ENCODE data around the gene SLC43A3.
"Not testable (repeated sequence)": the region's sequence is repeated elsewhere in the genome, so short reads cannot be mapped to it uniquely, and the experiment has no call there.

SLC43A3 gene

DNA sequence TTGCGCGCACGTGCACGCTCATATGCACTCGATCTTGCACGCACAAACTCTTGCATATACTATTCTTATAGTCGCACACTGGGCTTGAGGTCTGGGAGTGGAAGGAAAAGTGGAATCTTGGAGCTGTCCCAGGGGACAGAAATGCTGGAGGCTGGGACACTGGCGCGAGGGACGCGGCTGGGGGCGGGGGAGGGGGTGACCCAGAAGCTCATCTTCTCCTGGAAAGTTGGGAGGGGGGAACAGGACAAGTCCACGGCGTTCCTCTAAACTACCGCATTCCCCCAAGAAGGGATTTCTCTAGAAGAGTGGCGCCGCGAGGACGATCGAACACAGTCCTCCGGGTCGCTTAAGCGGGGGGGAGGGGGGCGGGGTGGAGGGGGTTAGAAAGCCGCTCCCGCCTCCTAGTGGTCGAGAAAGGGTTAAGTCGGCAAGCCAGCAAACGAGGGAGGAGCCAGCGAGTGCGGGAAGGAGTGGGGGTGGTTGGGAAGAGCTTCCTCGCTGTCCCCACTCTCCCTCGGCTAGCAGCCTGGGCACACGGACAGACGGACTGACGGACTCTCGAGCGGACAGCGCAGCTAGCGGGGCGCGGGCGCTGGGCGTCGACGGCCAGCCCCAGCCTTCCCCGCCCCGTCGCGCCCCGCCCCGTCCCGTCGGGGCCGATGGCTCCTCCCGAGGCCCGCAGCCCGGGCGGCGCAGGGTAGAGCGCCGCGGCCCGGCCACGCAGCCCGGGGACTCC, 33.3 kb upstream of the SLC43A3 start, which contains the start of gene RTN4RL2:
RTN4RL2 (plus strand) TSS at position 507 of the 736 bp plus-strand sequence. CDS start 338 bp downstream, outside the sequence.
- no peak for DNase-seq (ENCODE audit: extremely low read depth in 1 of 2, low read depth in 1 of 2)

DNA sequence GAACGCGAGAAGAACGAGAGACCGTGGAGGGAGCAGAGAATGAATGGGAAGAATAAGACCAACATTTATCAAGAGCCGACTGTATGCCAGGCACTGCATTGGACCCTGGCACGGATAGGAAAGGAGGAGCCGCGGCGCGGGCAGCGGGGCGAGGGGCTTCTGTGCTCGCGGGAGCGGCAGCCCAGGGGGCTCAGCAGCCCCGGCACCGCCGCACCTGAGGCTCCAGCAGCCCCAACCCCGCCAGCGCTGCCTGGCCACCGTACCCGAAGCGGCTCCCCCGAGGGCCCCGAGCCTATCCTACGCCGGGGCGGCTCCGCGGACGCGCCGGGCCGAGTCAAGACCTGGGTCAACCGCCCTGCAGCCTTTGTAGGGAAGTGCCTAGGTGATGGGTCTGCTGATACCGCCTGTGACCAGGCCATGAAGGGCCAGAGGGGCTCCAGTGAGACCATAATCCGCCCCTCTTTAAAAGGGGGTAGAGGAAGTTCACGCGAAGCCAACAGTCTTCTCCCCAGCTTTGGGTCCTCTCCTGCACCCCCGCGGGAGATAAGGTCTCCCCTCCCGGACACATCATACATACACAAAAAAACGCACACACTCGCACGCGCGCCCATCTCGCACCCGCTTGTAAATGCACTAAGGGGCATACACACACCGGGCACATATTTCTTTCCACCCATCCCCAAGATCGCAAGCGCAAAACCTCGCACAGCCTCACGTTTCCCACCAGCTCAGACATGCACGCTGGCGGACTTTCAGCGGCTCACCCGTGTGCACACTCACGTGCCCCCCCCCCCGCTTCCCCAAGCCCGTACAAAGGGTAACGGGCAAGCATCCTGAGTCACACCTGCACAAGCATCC, 32.5 kb upstream of the SLC43A3 start:
- DNase-seq (ENCODE audit: extremely low read depth in 1 of 2, low read depth in 1 of 2): no peak

DNA sequence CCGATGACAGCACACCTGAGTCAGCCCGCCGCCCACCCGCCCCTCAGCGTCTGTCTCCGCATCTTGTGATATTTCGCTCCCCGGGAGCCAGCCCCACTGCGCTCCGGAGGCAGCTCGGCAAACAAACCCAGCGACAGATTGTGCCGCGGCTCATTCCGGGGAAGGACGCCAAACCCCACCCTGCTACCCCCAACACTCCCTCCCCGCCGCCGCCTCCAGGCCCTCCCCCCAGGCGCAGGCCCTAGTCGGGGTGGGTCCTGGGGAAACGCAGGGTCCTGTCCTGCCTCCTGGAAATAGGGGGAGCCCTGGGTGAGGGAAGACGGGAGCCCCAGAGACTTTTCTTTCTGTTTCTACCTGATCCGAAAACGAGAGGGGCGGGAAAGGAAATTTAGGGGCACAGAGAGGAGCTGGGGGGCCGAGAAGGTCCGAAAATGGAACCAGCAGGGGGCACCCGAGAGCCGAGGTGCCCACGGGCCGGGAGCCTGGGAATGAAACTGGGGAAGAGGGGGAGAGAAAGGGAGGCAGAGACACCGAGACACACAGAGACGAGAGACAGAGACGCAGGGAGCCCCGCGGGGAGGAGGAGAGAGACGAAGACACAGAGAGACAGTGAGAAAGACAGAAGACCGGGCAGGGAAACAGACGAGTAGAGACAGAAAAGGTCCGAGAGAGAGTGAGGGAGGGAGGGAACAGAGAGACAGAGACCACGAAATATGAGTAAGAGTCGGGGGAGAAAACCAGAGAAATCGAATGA, 31.7 kb upstream of the SLC43A3 start:
- no peak for DNase-seq (ENCODE audit: extremely low read depth in 1 of 2, low read depth in 1 of 2)

DNA sequence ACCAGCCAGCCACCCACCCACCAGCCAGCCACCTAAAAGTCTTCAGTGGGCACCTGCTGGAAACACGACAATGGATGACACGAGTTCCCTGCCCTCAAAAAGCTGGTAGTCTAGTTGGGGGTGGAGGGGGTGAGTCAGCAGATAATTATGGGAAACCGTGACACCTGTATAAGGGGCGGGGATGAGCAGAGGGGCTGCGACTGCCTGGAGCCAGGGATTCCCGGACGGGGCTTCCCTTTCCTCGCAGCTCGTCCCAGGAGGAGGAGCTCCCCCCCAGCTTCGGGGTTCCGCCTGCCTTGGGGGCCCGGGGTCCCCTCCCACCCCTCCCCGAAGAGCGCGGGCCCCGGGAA, 31.1 kb upstream of the SLC43A3 start:
- DNase-seq (ENCODE audit: extremely low read depth in 1 of 2, low read depth in 1 of 2): no peak

DNA sequence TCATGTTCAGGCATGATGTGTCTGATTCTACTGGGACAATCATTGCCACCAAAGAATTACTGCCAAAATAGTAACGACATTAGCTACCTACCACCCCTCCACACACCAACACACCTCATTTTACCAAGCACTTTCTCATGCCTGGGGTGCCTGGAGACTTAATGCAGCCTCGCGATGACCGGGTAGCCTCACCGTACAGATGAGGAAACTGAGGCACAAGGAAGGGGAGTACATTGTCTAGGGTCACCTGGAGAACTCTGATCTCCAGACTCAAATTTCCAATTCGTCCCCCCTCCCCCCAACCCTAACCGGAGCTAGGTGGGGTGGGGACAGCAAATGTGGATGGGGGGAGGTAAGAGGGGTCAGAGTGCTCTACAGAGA, 30.7 kb upstream of the SLC43A3 start:
- DNase-seq (ENCODE audit: extremely low read depth in 1 of 2, low read depth in 1 of 2): no peak

DNA sequence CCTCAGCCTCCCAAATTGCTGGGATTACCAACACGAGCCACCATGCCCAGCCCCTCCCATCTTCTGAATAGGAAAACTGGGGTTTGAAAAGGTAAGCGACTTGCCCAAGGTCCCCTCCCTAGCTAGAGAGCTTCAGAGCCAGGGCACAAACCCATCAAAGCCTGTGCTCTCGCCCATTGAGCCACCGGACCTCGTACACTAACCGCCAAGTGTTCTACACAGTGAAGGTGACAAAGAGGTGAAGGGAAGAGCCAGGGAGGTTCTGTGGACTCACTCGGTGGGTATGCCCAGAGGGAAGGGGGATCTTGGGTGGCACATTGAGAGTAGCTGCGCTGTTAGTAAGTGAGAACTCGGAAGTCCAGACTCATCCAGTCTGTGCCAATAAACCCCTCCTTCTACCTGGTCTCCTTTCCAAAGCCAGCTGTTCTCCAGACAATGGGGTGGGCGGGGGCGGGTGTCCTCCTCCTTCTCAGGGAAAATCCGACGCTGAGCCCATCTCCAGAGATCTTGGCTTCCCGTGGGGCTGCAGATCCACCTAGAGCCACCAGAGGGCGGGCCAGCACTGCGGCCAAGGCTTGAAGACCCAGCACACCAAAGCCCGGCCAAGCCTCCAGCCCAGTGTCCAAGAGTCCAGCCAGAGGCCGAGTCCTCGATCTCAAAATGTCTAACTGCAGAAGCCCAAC, 30.2 kb upstream of the SLC43A3 start:
- DNase-seq (ENCODE audit: extremely low read depth in 1 of 2, low read depth in 1 of 2): peak; percentile 45 to 54

DNA sequence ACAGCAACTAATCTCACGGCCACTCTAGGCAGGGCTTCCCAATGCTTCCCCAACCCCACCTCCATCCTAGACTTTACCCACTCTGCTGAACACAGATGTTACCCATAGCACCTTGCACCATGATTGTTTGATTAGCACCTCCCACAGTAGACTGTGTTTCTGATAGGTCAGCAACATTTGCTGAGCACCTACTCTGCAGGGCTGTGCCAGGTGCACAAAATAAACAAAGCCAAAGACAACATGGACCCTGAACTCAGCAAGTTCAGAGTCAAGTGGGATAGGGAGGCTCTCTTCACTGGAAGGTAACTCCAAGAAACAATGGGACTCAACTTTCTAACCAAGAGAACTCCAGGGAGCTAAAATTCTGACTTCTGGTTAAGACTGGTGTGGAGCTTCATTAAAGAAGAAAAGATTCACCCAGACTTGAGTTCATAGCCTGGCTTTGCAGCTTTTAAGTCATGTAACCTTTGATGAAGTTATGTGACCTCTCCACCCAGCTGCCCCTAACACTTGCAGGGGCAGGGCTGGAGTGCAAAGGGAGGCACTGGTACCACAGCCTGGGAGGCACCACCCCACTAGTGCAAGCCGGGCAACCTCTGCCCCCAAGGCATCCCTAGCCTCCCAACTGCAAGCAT, 26.7 kb upstream of the SLC43A3 start:
- DNase-seq (ENCODE audit: extremely low read depth in 1 of 2, low read depth in 1 of 2): no peak

DNA sequence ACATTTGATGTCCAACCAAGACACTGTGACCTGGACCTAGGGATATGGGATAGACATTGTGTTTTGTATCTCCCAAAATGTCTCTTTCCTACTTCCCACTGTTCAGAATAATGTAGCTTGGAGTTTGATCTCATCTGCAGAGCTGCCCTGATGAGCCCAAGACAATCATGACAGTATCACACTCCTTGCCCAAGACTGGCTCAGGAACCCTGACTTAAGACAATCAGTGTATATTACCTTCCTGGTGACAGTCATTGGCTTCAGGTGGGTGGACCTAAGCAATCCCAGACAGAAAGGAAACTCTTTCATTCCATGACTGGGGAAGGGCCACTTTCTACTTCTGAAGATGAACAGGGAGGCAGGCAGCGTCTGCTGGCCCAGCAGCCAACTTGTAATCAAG, 19.1 kb upstream of the SLC43A3 start:
- DNase-seq (ENCODE audit: extremely low read depth in 1 of 2, low read depth in 1 of 2): no peak

DNA sequence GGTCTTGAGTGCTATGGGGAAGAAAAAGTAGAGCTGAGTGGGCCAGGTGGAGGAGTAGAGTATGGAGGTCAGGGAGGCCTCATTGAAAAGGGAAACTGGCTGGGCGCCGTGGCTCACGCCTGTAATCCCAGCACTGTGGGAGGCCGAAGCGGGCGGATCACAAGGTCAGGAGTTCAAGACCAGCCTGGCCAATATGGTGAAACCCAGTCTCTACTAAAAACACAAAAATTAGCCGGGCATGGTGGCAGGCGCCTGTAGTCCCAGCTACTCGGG, 18.1 kb upstream of the SLC43A3 start:
- not testable (repeated sequence) for DNase-seq (ENCODE audit: extremely low read depth in 1 of 2, low read depth in 1 of 2)

DNA sequence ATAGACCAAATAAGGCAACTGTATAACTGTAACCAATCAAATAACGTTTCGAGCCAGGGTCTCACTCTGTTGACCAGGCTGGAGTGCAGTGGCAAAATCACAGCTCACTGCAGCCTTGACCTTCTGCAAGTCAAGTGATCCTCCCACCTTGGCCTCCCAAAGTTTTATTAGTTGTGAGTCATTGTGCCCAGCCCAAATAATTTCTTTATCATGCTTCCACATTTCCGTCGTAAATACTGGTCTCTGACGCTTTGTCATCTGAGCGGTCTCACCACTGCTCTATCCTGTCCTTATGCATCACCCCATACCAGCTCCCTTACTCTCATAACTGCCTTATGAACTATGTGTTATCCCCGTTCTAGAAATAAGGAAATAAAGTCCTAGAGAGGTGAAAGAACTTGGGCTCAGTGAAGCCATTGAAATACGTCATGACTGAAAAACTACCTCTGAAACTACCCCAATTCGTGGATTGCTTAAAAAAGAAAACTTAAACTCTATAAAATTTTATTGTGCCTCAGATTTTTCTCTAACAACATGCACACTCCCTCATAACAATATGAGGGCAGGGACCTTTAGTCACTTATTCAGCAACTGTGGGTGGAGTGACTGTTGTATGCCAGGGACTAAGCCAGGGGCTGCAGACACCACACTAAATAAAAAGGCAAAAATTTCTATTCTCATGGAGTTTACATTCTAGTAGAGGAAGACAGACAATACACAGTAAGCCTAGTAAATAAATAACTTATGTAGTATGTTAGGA, 17.6 kb upstream of the SLC43A3 start:
- no peak for DNase-seq (ENCODE audit: extremely low read depth in 1 of 2, low read depth in 1 of 2)

DNA sequence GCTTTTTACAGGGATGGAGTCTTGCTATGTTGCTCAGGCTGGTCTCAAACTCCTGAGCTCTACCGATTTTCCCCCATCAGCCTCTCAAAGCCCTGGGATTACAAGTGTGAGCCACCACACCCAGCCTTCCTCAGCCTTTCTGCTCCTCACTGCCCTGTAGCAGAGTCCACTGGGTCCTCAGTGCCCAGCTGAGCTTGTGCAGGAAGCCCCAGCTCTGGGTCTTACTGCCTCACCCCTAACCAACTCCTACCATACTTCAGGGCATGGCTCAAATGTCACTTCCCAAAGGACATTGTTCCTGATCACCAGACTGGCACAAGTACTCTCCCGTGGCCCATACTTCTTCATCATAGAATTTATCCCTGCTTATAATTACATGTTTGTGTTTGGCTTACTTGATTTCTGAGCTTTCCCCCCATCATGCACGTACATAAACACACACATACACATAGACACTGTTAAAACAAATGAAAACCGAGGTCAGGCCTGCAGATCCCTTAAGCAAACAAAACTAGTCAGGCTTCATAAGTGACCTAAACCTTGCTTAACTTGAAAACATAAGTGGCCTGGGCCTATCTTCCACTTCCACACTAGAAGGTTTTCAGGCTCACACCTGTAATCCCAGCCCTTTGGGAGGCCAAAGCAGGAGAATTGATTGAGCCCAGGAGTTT, 14.0 kb upstream of the SLC43A3 start:
- no peak for DNase-seq (ENCODE audit: extremely low read depth in 1 of 2, low read depth in 1 of 2)

DNA sequence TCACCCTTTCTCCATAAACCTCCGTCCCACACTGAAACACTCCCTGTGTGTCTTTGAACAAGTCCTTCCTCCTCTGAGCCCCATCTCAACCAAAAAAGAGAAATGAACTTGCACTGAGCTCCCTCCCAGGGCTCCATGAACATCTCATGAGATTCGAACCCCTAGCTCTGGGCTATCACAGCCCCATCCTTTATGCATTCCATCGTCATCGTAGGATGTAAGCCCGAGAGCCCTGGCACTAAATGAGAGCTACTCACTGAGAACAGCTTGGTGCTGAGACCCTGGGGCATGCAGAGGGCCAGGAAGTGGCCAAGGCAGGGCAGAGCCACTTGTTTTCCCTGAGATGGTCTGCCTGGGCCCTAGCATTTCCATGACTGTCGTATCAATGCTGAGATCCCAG, 12.9 kb upstream of the SLC43A3 start:
- DNase-seq (ENCODE audit: extremely low read depth in 1 of 2, low read depth in 1 of 2): no peak

DNA sequence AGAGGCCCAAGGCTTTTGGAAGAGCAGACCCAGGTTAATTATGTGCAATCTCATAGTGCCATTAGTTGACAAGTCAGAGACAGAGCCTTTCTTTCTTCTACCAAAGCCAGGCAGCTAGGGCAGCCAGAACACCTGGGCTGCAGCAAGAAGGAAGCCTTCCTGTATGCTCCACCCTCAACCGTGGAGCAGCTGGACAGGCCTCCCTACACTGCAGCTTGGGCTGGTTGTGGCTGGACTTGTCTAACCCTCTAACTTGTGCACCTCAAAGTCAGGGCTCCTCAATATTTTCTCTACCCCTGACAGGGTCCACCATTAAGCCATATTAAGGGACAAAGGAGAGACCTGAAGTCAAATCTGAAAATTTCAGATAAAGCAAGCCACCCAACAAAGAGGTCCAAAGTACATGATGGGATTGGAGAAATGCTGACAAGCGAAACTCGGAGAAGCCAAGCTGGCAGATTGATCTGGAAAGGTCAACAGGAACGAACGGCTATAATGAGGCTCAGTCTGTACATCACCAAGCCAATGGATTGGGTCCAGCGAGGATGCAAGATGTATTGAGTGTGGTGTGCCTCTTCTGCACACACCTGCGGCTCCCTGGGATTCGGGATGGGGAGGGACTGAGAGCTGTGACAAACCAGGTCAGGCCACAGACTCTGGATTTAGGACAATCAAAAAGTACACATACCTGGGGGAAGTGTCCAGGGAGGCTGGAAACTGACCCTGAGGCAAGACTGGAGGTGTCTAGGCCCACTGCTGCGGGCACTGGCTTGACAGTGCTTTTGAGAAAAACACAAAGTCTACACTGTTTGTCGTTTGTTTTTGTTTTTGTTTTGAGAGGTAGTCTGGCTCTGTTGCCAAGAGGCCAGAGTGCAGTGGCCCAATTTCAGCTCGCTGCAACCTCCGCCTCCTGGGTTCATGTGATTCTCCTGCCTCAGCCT, 11.7 kb upstream of the SLC43A3 start:
- DNase-seq (ENCODE audit: extremely low read depth in 1 of 2, low read depth in 1 of 2): no peak

DNA sequence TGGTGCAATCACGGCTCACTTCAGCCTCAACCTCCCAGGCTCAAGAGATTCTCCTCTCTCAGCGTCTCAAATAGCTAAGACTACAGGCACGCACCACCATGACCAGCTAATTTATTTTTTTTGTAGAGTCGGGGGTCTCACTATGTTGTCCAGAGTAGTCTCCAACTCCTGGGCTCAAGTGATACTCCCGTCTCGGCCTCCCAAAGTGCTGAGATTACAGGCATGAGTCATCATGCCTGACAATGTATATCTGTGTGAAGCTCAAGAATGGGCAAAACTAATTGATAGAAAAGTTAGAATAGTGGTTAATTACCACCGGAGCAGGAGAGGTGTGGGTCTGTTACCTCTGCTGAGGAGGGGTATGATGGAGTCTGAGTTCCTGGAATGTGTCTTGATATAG, 9.1 kb upstream of the SLC43A3 start:
- no peak for DNase-seq (ENCODE audit: extremely low read depth in 1 of 2, low read depth in 1 of 2)

DNA sequence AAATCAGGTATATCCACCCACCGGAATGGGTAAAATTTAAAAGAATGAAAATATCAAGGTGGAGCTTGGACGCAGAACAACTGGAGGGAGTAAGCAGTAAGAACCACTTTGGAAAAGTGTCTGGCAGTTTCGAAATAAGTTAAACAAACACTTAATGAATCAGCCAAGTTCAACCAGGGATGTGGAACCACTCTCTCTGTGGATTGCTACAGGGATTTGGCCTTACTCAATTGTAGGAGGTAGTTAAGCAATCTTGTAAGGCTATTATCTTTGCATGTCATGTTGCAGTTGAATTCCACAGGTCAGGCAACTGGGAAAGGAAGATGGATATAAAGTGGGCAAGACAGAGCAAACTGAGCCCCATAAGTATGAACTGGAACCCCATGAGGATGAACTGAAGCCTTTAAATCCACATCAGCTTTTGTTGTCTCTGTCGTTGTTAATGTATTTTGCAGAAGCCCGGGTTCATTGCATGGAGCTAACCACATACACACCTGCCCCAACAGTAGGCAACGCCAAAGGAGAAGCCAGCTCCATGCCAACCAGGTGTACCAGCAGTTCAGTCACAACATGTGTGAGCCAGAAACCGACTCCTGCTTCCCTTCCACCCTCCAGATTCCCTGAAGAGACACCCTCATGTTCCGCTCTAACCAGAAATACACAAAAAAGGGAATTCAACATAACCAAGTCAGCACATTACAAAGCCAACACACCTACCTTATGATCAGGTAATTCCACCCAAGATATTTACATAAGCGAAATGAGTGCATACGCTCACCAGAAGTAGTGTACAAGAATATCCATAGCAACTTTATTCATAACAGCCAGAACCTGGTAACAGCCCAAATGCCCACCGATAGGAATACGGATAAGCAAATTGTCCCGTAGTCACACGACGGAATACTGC, 8.0 kb upstream of the SLC43A3 start:
- DNase-seq (ENCODE audit: extremely low read depth in 1 of 2, low read depth in 1 of 2): no peak

DNA sequence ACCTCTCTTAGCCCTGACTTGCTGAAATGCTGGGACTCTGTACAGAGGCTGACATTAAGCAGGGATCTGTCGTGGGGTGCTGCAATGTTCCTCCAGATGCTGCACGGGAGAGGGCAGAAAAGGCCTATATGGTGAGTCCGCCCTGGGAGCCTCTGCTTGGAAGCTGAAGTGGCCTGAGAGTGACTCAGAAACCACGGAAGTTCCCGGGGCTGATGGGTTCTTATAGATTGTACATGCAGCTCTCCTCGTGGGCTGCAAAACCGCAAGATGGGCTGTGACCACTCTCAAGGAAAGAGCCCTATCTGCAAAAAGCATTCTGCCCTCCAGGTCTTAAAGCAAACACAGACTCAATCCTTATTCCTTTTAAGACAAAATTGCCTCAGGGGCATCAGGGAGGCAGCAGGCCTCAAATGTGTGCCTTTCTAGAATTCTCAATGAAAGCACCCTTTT, 5.8 kb upstream of the SLC43A3 start:
- no peak for DNase-seq (ENCODE audit: extremely low read depth in 1 of 2, low read depth in 1 of 2)

DNA sequence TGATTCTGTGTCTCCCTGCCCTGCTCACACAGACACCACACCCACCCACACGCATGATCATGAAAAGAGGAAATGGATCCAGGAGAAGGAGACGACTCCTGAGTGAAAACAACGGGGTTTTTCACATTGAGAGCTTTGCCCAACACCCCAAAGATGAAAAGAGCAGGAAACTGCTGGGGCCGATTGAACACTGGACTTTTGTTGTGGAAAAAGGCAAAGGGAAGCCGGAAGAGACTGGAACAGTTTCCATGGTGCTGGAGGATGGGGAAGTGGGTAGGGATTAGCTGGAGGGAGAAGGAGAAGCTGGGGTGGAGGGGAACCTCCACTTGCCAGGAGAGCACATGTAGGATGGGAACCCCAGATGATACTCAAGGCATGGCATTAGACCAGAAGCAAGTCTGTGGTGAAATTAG, 5.2 kb upstream of the SLC43A3 start:
- DNase-seq (ENCODE audit: extremely low read depth in 1 of 2, low read depth in 1 of 2): no peak
